GM19035 (cell line): ENCODE data around the gene CEP57L1.
"Not testable (repeated sequence)": the region's sequence is repeated elsewhere in the genome, so short reads cannot be mapped to it uniquely, and the experiment has no call there.

ENCODE experiments used
- ATAC-seq: cut with Tn5 transposase; IDR thresholded peaks from one replicate; pipeline ENCODE4 v1.9.1; 2021; ENCODE audit not compliant: unreplicated experiment

The CEP57L1 gene

DNA sequence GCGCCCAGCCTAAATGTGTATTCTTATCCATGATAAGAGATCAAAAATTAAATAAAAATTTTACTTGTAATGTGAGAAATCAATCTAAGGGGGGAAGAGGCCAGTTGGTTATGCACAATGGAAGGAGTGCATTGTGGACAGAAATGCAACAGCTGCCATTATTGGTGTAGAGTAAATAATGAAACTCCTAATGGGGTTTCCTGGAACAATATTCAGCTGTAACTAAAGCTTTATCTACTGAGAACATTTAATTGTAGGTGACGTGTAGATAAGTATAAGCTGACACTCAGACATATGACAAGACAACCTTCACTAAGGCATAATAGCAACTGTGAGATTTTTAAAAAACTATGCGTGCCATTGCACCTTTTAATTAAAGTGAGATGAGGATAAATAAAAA lies 71.4 kb downstream of the CEP57L1 start:
- no peak for ATAC-seq

GRCh38 chr6:109167562-109167961 lies 72.3 kb downstream of the CEP57L1 start:
- ATAC-seq: no peak

DNA sequence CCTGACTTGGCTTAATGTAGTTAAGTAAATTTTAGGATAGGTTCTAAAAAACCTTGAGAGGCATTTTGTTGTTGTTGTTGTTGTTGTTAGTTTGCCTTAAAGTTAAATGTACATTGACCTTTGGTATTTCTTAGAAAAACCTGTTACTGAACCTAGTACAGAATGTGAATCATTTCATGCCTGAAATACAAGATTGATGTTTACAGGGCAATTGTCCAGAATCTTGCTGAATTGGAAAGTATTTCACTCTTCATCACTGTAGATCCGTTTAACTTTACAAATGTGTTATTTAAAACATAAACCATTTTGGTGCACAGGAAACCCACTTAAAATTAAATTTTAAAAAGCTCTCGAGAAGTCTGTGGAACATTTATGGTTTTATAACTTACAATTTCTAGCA lies 75.0 kb downstream of the CEP57L1 start:
- no peak for ATAC-seq

DNA sequence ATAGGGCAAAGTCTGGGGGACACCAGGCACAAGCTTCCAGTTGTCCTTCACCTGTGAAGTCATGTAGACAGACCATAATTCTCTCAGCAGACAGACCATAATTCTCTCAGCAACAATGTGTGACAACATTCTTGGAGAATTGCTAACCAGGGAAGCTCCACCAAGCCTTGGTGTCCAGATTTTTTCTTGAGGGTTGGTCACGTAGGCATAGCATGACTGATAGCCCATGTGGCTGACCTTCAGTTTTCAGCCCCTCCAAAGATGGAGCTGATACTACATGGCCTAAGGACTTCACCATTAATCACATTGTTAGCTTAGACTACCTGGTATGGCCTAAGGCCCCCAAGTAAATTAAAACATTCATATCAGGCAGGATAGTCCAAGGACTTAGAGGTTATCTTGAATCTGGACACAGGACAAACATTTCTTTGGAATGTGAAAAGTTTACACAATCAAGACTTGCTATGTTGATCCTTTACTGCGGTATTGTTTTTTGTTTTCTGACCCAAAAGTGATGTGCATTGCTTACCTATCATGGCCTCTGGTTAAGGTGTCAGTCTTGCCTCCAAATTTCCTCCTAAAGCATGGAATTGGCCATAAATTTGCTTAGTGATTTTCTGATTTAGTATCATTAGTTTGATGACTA lies 76.9 kb downstream of the CEP57L1 start:
- ATAC-seq: no peak

DNA sequence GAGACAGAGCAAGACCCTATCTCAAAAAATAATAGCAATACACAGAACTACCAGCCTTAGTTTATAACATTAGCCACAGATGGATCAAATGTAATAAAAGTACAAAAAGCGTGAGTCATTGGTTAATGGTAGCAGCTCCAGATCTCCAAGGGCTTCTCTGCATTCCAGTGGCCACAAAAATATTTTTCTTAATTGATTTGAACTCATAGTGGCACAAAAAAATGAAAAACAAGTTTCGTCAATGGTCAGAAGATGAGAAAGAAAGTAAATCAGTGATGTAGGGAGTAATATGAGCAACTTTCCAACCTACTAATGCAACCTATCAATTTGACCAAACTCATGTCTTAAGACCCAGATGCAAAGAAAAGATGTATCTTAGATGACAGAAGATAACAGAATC lies 79.6 kb downstream of the CEP57L1 start:
- no peak for ATAC-seq

DNA sequence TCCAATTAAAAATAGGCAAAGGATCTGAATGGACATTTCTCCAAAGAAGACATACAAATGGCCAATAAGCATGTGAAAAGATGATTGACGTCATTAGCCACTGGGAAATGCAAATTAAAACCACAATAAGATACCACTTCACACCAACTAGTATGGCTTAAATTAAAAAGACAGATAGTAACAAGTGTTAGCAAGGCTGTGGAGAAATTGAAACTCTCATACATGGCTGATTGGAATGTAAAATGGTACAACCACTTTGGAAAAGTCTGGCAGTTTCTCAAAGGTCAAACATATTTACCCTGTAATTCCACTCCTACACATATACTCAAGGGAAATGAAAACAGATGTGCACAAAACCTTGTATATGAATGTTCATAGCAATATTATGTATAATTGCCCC lies 83.6 kb downstream of the CEP57L1 start:
- ATAC-seq: no peak

DNA sequence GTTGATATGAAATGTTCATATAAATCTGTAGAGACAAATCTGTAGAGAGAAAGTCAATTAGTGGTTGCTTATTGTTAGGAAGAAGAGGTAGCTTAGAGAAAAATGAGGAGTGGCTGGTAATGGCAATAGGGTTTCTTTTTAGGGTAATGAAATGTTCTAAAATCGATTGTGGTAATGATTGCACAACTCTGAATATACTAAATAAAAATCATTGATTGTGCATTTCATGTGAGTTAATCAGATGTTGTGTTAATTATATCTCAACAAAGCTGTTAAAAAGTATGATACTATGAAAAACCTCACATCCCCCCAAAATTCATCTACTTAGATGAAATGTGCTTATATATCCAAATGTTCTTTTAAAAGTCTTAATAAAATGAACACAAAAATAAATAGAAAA lies 84.2 kb downstream of the CEP57L1 start:
- ATAC-seq: no peak

- ATAC-seq: no peak
Measured at GRCh38 chr6:109182578-109182977, 87.3 kb downstream of the CEP57L1 start.

DNA sequence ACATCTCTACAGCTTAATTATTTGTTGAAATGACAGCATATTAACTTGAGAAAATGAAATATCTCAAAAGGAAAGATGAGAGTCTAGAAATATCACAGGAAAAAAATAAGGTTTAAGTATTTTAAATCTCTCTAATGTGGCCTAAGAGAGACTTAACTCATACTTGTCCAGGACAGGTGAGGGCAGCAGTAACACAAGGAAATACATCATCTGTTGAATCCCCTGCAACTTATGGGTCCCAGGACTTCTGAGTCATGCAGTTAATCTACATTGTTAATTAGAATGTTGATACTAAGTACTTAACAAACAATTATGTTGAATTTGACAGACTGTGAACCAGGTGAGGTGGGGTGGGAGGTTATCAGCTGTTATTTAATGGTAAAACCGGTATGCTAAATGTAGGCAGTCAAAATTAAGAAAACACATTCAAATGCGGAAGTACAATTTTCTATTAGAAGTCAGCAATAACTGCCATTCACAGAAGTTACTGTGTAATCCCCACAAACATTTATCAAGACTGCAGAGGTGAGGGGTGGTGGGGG lies 87.9 kb downstream of the CEP57L1 start:
- ATAC-seq: no peak

DNA sequence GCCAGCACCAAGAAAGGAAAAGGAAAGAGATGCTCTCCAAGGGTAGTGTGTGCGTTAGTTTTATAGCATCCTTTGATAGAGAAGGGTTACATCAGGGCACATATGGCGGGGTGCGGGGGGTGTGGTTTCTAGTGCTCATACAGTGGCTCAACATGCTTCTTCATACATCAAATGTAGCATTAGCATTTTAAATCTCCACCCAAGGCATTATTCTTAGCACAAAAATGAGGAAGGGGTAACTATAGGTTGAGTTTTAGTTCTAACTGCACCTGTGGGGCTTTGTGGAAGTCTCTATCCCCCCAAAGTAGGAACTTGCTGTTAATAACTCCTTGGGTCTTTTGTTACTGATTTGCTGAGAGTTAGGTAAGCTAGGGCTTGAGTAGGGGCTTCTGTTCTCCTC lies 89.3 kb downstream of the CEP57L1 start:
- ATAC-seq: no peak

DNA sequence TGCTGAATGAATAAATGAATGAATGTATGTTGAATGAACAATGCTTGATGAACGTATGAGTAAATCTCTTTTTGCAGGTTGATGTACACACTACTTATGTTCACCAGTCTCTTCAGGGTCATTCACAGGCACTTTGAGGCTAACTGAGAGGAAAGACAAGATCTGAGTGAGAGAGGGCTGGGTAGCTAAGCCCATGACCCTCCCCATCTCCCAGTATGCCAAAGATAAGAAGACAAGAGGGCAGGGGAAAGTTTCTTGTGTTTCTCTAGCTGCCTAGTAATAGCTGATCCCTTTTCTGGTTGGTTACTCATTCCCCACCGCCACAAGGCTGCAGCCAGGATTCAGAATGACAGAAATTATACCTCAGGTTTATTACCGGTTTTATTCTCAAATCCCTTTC lies 90.7 kb downstream of the CEP57L1 start:
- ATAC-seq: no peak

- no peak for ATAC-seq
Measured at GRCh38 chr6:109187399-109188114, 92.2 kb downstream of the CEP57L1 start.

GRCh38 chr6:109188115-109188411 lies 92.8 kb downstream of the CEP57L1 start:
- ATAC-seq: no peak

DNA sequence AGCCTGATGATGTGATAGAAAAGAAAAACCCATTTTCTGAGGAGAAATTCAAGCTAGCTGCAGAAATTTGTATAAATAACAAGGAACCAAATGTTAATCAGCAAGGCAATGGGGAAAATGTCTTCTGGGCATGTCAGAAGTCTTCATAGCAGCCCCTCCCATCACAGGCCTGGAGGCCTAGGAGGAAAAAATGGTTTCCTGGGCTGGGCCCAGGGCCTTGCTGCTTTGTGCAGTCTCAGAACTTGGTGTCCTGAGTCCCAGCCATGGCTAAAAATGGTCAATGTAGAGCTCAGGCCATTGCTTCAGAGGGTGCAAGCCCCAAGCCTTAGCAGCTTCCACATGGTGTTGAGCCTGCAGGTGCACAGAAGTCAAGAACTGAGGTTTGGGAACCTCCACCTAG lies 96.1 kb downstream of the CEP57L1 start:
- not testable (repeated sequence) for ATAC-seq

- no peak for ATAC-seq
Measured at GRCh38 chr6:109192865-109193264, 97.6 kb downstream of the CEP57L1 start.

DNA sequence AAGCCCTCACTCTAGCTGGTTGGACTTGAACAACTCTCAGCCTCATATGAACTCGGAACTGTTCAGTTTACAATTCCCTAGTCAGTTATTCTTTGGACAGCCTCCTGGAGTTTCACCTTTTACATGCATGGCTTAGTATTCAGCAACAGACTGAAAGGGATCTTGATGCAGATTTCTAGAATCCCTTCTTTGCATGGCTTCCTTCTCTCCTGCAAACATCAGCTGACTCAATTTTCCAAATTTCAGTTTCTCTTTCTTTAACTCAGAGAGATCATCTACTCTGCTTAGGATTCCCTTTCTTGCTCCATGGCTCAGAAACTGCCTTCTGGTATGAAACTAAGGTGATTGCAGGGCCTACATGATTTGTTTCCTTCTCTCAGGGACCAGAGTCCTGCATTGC lies 99.6 kb downstream of the CEP57L1 start:
- ATAC-seq: no peak

- no peak for ATAC-seq
Measured at GRCh38 chr6:109197061-109197460, 101.8 kb downstream of the CEP57L1 start.

GRCh38 chr6:109202409-109203264 lies 107.3 kb downstream of the CEP57L1 start:
- no peak for ATAC-seq

DNA sequence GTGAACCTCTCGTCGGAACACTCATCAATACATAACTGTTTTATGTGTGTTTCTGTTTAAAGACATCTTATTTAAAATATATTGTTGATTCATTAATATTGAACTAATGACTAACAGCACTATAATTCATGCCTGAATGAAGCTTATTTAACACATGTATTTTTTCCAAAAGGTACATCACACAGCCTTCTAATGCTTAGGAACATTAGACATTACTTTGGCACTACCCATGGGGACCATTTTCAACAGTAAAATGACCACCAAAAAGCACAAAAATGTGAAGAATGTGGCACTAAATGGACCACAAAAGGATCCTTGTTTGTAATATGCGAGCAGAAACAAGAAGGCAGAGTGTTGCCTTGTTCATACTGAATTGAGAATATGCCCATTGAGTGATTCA lies 109.2 kb downstream of the CEP57L1 start:
- ATAC-seq: no peak

- no peak for ATAC-seq
Measured at GRCh38 chr6:109212683-109213082, 117.4 kb downstream of the CEP57L1 start.
